Osteocyte (in vitro differentiated cells): Measurements from ENCODE around the gene RAB27A. TPM values are rescaled to one million over a fixed set of nuclear protein-coding genes. Genes with fewer than 3 reads are reported as not detected.

Experiments used
- DNase-seq: peaks from one replicate; pipeline ENCODE4 v3.0.0; 2021; ENCODE audit warnings: mixed read lengths; ENCODE audit not compliant: unreplicated experiment; ENCODE audit errors: extremely low spot score
- H3K27ac Mint-ChIP-seq: one replicate; pipeline ENCODE4 v1.8.0; 2021; ENCODE audit warnings: mild to moderate bottlenecking, mixed read lengths; ENCODE audit not compliant: unreplicated experiment
- H3K27me3 Mint-ChIP-seq: one replicate; pipeline ENCODE4 v1.8.0; 2021; ENCODE audit warnings: mixed read lengths; ENCODE audit not compliant: unreplicated experiment
- H3K36me3 Mint-ChIP-seq: one replicate; pipeline ENCODE4 v1.8.0; 2021; ENCODE audit warnings: mixed read lengths; ENCODE audit not compliant: unreplicated experiment
- H3K4me1 Mint-ChIP-seq: one replicate; pipeline ENCODE4 v1.8.0; 2021; ENCODE audit warnings: mixed read lengths; ENCODE audit not compliant: unreplicated experiment
- H3K4me3 Mint-ChIP-seq: one replicate; pipeline ENCODE4 v1.8.0; 2021; ENCODE audit warnings: mild to moderate bottlenecking, moderate library complexity, mixed read lengths; ENCODE audit not compliant: unreplicated experiment
- H3K9me3 Mint-ChIP-seq: one replicate; pipeline ENCODE4 v1.8.0; 2021; ENCODE audit warnings: mixed read lengths; ENCODE audit not compliant: unreplicated experiment
- CTCF ChIP-seq: fragments of 200-600 bp; sonication (generic); IDR thresholded peaks from 2 replicates; pipeline ENCODE4 v1.5.0; 2021; ENCODE audit warnings: antibody characterized with exemption, mild to moderate bottlenecking, moderate library complexity
- total RNA-seq: library from RNA; stranded (reverse); gene quantifications from 2 replicates; pipeline ENCODE4 v1.2.1, GENCODE V29; 2021

RAB27A gene
- total RNA-seq, 1 donor from 2014 or later, result 12.4 TPM

GRCh38 chr15:55257938-55258337 lies 31.7 kb downstream of the RAB27A start:
- no peaks in the 10 kb centered on the region for H3K27me3 Mint-ChIP-seq
- no peak for DNase-seq
- H3K9me3 Mint-ChIP-seq, result no peaks in the 10 kb centered on the region
- no peaks in the 10 kb centered on the region for H3K36me3 Mint-ChIP-seq
- peaks cover 12% of the 10 kb centered on the region for H3K4me1 Mint-ChIP-seq
- no peak for TF ChIP-seq CTCF
- H3K27ac Mint-ChIP-seq, result no peak overlapping the region
- H3K4me3 Mint-ChIP-seq, result no peak overlapping the region

GRCh38 chr15:55257012-55257670 lies 32.5 kb downstream of the RAB27A start:
- Mint-ChIP-seq H3K4me3 (no peak overlapping the region), H3K27me3 (no peaks in the 10 kb centered on the region), H3K27ac (no peak overlapping the region), H3K36me3 (no peaks in the 10 kb centered on the region), H3K9me3 (no peaks in the 10 kb centered on the region), H3K4me1 (peaks cover 12% of the 10 kb centered on the region)
- no peak for DNase-seq
- TF ChIP-seq CTCF, result no peak

DNA sequence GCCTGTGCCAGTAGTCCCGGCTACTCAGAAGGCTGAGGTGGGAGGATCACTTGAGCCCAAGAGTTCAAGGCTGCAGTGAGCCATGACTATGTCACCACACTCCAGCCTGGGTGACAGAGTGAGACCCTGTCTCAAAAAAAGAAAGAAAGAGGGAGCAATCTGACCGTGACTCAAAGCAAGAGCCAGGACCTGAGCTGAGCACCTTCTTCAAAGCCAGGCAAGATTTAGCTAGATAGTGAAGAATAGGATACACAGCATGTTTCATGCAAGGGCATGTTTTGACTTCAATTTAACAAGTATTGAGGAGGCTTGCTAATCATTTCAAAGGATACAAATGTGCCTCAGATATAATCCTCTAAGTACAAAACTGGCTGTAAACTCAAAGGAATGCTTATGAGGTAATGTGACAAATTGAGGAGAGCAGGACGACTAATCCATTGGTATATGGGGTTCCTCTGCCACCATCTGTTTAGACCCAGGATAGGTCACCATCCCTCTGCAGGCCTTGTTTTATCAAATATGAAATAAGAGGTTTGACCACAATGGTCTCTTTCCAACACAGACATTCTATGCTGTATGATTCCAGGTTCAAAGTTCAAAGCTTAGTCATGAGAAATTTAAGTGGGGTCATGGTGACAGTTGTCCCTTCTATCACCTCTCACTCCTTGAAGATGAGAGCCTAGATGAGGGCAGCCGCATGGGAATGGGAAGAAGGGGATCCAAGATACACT lies 33.2 kb downstream of the RAB27A start:
- H3K27me3 Mint-ChIP-seq, result no peaks in the 10 kb centered on the region
- no peaks in the 10 kb centered on the region for H3K9me3 Mint-ChIP-seq
- peaks cover 12% of the 10 kb centered on the region for H3K4me1 Mint-ChIP-seq
- no peak for TF ChIP-seq CTCF
- DNase-seq, result no peak
- no peaks in the 10 kb centered on the region for H3K36me3 Mint-ChIP-seq
- no peak overlapping the region for H3K4me3 Mint-ChIP-seq
- no peak overlapping the region for H3K27ac Mint-ChIP-seq

DNA sequence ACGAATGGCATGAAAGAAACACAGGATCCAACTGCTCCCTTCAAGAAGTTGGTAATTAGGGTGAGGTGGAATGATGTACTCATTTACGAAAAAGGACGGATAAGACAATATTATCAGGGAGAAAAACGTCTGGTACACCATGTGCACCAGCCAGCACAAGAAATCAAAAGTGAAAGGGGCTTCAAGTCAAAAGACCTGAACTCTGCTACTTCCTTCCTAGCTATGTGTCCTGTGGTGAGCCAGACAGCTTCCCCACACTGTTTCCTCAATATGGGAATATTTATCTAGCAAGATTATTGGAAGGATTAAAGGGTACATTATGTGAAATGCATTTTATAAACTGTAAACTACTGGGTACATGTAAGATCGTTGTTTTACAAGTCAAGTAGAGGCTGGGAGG lies 33.9 kb downstream of the RAB27A start:
- Mint-ChIP-seq H3K9me3 (no peaks in the 10 kb centered on the region), H3K27ac (no peak overlapping the region), H3K4me1 (peaks cover 12% of the 10 kb centered on the region), H3K4me3 (no peak overlapping the region), H3K27me3 (no peaks in the 10 kb centered on the region), H3K36me3 (no peaks in the 10 kb centered on the region)
- TF ChIP-seq CTCF, result no peak
- DNase-seq, result no peak

DNA sequence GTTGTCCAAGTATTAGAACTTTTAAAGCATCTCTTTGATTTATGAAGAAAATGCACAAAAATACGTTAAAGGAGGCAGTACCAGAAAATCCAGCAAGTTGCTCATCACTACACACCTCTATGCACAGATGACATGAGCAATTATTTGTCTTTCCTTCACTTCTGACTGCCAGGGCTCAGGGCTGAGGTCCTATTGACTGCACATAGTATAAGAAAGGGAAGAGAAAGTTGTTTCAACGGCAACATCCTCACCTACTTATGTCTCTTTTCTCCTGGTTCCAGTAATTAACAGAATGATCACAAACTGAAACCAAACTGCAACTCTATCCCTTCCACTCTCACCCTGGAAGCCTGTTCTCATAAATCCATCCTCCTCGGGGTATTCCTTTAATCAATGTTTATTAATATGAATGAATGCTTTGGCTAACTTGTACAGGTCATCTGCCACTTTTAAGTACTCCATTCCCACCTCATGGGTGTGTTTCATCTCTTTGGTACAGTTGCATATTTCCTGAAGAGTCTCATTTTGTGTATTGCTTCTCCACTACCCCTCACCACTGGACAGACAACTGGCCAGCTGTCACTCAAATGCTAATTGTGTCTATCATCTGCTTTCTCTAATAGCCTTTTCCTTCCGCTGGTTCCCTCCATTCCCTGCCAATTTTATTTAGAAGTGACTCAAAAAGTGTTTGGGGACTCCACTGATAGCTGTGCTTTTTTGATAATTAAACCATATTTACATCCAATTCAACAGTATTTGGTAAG lies 34.5 kb downstream of the RAB27A start:
- Mint-ChIP-seq H3K36me3 (no peaks in the 10 kb centered on the region), H3K9me3 (no peaks in the 10 kb centered on the region), H3K27me3 (no peaks in the 10 kb centered on the region), H3K4me1 (peaks cover 12% of the 10 kb centered on the region), H3K27ac (no peak overlapping the region), H3K4me3 (no peak overlapping the region)
- TF ChIP-seq CTCF, result no peak
- no peak for DNase-seq
